ENCODE measurements around the gene SERPINB12. TPM values are rescaled to one million over a fixed set of nuclear protein-coding genes. Genes with fewer than 3 reads are reported as not detected.
A peak's percentile ranks its signal among the peaks of the same experiment; 100 is the strongest.

SERPINB12 gene
- not detected for total RNA-seq
- not detected for polyA plus RNA-seq
- long read RNA-seq, donor 1: 0 reads
- long read RNA-seq, donor 2: 0 reads
- long read RNA-seq, donor 3: 0 reads
- long read RNA-seq, donor 4: 0 reads
- long read RNA-seq, donor 5: 0 reads
- long read RNA-seq, donor 6: 0 reads
- long read RNA-seq, donor 7: 0 reads
- long read RNA-seq, donor 8: 0 reads
- long read RNA-seq, donor 9: 0 reads
- long read RNA-seq, donor 10: 0 reads

DNA sequence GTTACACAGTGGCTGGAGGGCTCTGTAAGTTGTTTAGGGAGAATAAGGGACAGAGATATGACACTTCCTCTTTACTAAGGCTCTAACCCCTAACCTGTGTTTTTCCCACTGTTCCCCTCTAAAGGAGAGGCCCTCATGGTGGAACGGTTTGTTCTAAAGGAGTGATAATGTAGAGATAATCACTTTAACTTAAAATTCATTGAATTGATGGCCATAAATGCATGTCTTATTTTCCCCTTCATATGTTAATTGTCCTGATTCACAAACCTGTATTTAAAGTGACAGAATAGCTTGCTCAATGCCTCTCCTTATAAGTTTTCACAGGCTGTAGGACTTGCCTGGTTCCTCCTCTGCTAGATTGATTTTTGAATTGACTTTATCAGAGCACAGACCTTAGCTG, at the start of gene SERPINB12:
Gene SERPINB12, plus strand, starts transcription at position 301 of the 400 bp plus-strand sequence. CDS start 13,791 bp downstream, outside the sequence.
- Histone ChIP-seq H3K9me3 (no peaks in the 10 kb centered on the region), H3K27ac (no peak within 1 kb of the TSS), H3K27me3 (no peaks in the 10 kb centered on the region), H3K36me3 (no peaks in the 10 kb centered on the region), H3K4me3 (no peak within 1 kb of the TSS), H3K4me1 (no peaks in the 10 kb centered on the region)
- 35 to 66% (median 55%) methylated on average over 1 of the region's 1 CpG for WGBS, 5 donors
- no peak for DNase-seq
- intact Hi-C loops (cut with DNase I; ENCODE audit: low total_unique reads): no loop called here
- no peak for TF ChIP-seq POLR2AphosphoS5 (IDR thresholded peaks at IDR 0.05)
- TF ChIP-seq, protein P1, sequence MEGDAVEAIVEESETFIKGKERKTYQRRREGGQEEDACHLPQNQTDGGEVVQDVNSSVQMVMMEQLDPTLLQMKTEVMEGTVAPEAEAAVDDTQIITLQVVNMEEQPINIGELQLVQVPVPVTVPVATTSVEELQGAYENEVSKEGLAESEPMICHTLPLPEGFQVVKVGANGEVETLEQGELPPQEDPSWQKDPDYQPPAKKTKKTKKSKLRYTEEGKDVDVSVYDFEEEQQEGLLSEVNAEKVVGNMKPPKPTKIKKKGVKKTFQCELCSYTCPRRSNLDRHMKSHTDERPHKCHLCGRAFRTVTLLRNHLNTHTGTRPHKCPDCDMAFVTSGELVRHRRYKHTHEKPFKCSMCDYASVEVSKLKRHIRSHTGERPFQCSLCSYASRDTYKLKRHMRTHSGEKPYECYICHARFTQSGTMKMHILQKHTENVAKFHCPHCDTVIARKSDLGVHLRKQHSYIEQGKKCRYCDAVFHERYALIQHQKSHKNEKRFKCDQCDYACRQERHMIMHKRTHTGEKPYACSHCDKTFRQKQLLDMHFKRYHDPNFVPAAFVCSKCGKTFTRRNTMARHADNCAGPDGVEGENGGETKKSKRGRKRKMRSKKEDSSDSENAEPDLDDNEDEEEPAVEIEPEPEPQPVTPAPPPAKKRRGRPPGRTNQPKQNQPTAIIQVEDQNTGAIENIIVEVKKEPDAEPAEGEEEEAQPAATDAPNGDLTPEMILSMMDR (IDR thresholded peaks at IDR 0.05): no peak

DNA sequence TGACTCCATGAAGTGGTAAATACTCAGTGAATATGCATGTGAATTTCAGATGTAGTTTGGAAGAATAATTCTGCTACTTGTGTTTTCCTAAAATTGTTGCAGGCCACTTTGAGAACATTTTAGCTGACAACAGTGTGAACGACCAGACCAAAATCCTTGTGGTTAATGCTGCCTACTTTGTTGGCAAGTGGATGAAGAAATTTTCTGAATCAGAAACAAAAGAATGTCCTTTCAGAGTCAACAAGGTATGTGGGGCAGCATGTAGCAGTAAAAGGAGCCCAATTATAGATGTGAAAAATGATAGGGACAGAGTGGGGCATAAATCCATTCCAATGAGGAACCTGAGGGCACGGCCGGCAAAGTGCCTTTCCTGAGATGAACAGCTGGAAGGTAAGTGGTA, 49.3 kb upstream of the SERPINB12 start:
- intact Hi-C loops (cut with DNase I; ENCODE audit: low total_unique reads): no loop called here
- Histone ChIP-seq H3K4me3 (no peak overlapping the region), H3K27me3 (no peaks in the 10 kb centered on the region), H3K4me1 (peaks cover 0 to 5% (median 0%) of the 10 kb centered on the region in 4 donors), H3K27ac (no peak overlapping the region), H3K9me3 (no peaks in the 10 kb centered on the region), H3K36me3 (no peaks in the 10 kb centered on the region)
- 65 to 77% (median 75%) methylated on average over 3 of the region's 3 CpGs for WGBS, 5 donors
- TF ChIP-seq POLR2AphosphoS5 (IDR thresholded peaks at IDR 0.05) (no peak), POLR2A (IDR thresholded peaks at IDR 0.05) (no peak), EP300 (IDR thresholded peaks at IDR 0.05) (no peak)
- TF ChIP-seq, protein P1 (IDR thresholded peaks at IDR 0.05): no peak
- DNase-seq: no peak

DNA sequence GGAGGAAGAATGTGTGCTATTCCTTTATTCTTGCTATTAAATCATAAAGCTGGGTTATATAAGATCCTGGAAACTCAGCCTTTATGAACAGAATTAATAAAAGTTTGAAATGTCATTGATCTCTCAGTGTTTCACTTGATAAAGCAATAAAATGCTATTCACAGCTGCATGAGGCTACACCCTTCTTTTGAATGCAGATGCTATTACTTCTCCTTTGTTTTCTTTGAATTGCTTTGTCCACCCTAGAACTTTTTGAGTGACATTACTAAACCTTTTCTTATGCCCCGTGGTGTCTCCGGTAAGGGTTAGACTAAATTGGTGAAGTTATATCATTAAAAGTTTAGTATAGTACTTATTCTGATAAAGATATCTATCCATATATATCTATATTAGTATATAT, 46.5 kb upstream of the SERPINB12 start:
- 82 to 93% (median 90%) methylated on average over 2 of the region's 2 CpGs for WGBS, 5 donors
- Histone ChIP-seq H3K4me1 (no peaks in the 10 kb centered on the region), H3K27me3 (no peaks in the 10 kb centered on the region)

DNA sequence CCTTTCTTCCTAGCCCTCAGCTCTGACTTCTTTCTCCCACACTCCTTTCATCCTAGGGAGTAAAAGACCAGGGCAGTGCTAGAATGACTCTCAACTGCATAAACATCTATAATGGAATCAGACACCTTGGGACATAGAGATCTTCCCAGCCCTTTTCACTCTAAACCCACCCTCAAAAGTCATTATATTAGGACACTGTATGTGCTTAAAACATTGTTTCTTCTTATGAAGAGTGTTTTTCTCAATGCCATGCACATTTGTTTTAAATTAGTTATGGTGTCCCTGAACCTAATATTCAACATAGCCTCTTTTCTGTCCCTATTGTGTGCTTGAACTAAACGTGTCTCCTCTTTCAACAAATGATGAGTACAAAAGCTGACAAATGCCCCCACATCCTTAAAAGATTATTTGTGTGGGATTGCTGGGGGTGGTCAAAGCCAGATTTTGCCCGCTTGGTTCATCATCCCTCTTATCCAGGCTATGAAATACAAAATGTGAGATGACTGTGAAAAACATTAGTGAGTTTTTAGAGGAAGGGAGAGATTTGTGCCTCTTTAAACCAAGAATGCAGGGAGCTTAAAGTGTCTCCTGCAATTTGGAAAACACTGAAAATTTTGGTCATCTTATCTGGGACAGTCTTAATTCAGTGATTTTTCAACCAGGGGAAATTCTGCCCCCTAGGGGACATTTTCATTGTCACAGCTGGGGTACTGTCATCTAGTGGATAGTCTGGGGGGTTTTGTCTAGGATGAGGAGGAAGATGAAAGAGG, 36.4 kb upstream of the SERPINB12 start:
- no peak for DNase-seq
- no peak overlapping the region for H3K27ac ChIP-seq
- no peaks in the 10 kb centered on the region for H3K27me3 ChIP-seq
- no peaks in the 10 kb centered on the region for H3K36me3 ChIP-seq
- intact Hi-C loops (cut with DNase I; ENCODE audit: low total_unique reads): no loop called here
- WGBS, 5 donors: 36 to 60% (median 49%) methylated on average over 2 of the region's 2 CpGs
- no peaks in the 10 kb centered on the region for H3K9me3 ChIP-seq
- H3K4me3 ChIP-seq: no peak overlapping the region
- no peak for TF ChIP-seq POLR2A (IDR thresholded peaks at IDR 0.05)
- TF ChIP-seq, protein P1 (IDR thresholded peaks at IDR 0.05): peak in 1 of 7 experiments; percentile 30
- H3K4me1 ChIP-seq: no peaks in the 10 kb centered on the region

More for the DNA sequence above, 46.5 kb upstream of the SERPINB12 start:
- no peak for TF ChIP-seq POLR2AphosphoS5 (IDR thresholded peaks at IDR 0.05)
- TF ChIP-seq EP300 (IDR thresholded peaks at IDR 0.05): no peak
- DNase-seq: no peak
- Histone ChIP-seq H3K36me3 (no peaks in the 10 kb centered on the region), H3K9me3 (no peaks in the 10 kb centered on the region), H3K27ac (no peak overlapping the region), H3K4me3 (no peak overlapping the region)
- intact Hi-C loops (cut with DNase I; ENCODE audit: low total_unique reads): no loop called here

GRCh38 chr18:63506336-63506646, 35.9 kb upstream of the SERPINB12 start:
- no peak overlapping the region for H3K4me3 ChIP-seq
- no peak for DNase-seq
- no peaks in the 10 kb centered on the region for H3K36me3 ChIP-seq
- 46 to 62% (median 57%) methylated on average over 3 of the region's 3 CpGs for WGBS, 5 donors
- H3K9me3 ChIP-seq: no peaks in the 10 kb centered on the region
- intact Hi-C loops (cut with DNase I; ENCODE audit: low total_unique reads): no loop called here
- no peak overlapping the region for H3K27ac ChIP-seq
- H3K27me3 ChIP-seq: no peaks in the 10 kb centered on the region
- TF ChIP-seq, protein P1 (IDR thresholded peaks at IDR 0.05): peak in 1 of 7 experiments; percentile 1
- no peak for TF ChIP-seq EP300 (IDR thresholded peaks at IDR 0.05)
- no peaks in the 10 kb centered on the region for H3K4me1 ChIP-seq

Measured in stomach (tissue), 19 donors.